Gastroesophageal sphincter (tissue), 3 donors: ENCODE results near the gene SDF2.
A peak's percentile ranks its signal among the peaks of the same experiment; 100 is the strongest.

Source experiments
- POLR2A ChIP-seq, 2 donors: fragments of 450-650 bp; IDR thresholded peaks; one replicate each; pipeline ENCODE4 v1.6.1; 2017; ENCODE audit warnings: antibody characterized with exemption in 2 of 2, mild to moderate bottlenecking in 2 of 2, moderate library complexity in 1 of 2
- POLR2AphosphoS5 ChIP-seq: sonication (generic); formaldehyde crosslinking; IDR thresholded peaks from one replicate; pipeline ENCODE4 v1.6.1; 2017; ENCODE audit warnings: antibody characterized with exemption
- TF ChIP-seq, protein P1 (sequence below), 4 experiments: fragments of 200-600 bp in 2 of 4; fragments of 450-650 bp in 2 of 4; sonication (generic) in 1 of 4; IDR thresholded peaks; one replicate each; pipeline ENCODE4 v1.5.1; 2017 to 2019; ENCODE audit warnings: antibody characterized with exemption in 4 of 4, mild to moderate bottlenecking in 2 of 4, moderate library complexity in 2 of 4

DNA sequence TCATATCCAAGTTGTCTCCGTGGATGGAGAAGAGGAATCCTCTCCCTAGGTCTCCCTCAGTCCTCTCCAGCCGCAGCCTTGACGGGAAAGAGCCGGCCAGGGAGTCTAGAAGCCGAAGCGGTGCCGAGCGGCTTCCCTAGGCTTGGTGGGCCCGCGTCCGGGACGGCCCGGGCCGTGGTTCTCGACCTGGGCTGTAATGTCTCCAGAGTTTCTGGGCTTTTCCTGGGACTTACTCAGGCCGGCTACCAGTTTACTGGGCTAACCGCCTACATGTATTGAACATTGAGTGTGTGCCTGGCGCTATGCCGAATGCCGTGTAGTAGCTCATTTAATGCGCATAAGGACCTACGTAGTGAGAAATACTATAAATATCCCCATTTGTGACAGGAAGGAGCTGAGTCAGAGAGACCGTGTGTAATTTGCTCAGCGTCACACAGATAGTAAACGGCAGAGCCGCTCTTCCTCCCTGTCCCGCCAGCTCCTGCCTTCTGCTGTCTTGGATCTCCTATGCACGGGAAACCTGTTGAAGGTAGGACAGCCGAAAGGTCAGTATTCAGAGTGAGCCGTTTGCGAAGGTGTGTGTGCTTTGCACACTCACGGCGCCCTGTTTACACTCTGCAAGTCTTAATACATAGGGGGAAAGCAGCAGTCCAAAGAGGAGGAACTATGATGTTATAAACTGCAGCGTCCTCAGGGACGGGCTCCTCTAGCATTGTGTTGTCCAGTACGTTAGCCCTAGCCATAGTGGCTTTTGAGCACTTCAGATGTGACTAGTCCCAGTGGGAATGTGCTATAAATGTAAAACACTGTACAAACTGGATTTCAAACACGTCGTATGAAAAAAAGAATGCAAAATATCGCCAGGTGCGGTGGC is 62.2 kb downstream of the SDF2 start:
- TF ChIP-seq, protein P1, sequence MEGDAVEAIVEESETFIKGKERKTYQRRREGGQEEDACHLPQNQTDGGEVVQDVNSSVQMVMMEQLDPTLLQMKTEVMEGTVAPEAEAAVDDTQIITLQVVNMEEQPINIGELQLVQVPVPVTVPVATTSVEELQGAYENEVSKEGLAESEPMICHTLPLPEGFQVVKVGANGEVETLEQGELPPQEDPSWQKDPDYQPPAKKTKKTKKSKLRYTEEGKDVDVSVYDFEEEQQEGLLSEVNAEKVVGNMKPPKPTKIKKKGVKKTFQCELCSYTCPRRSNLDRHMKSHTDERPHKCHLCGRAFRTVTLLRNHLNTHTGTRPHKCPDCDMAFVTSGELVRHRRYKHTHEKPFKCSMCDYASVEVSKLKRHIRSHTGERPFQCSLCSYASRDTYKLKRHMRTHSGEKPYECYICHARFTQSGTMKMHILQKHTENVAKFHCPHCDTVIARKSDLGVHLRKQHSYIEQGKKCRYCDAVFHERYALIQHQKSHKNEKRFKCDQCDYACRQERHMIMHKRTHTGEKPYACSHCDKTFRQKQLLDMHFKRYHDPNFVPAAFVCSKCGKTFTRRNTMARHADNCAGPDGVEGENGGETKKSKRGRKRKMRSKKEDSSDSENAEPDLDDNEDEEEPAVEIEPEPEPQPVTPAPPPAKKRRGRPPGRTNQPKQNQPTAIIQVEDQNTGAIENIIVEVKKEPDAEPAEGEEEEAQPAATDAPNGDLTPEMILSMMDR (IDR thresholded peaks at IDR 0.05) = no peak
- TF ChIP-seq POLR2AphosphoS5 = no peak
- peak in 1 of 2 donors; percentile 2 for TF ChIP-seq POLR2A (IDR thresholded peaks at IDR 0.05)
